ENCODE data around the gene H2AZ2.
"Not testable (repeated sequence)": the region's sequence is repeated elsewhere in the genome, so short reads cannot be mapped to it uniquely, and the experiment has no call there.

H2AZ2 gene

DNA sequence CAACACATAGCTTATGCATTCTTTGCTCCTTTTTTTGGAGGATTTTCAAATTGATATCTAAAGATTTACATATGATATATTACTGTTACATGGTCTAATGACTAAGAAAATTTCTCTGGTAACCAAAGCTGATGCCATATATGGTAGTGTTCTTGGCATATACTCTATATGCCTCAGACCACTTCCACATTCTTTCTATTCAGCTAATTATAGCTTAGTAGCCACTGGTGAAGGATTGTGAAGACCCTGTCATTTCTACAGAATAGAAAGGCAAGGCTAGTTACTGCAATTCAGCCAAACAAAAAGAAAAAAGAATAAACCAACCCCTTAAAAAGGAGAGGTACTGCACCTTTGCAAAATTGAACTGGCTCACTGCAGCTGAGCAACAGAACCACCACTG is 33.7 kb upstream of the H2AZ2 start:
- in situ Hi-C loops (cut with MboI; ENCODE audit: low sequenced_read_pairs): no loop called here
- no peaks in the 10 kb centered on the region for H3K9me3 ChIP-seq
- H3K27me3 ChIP-seq (ENCODE audit: low read depth): no peaks in the 10 kb centered on the region
- peak overlapping the region; percentile 19 for H3K4me3 ChIP-seq
- H3K36me3 ChIP-seq (replicated peaks): peaks cover 18% of the 10 kb centered on the region
- DNase-seq (ENCODE audit: low spot score in 2 of 2): peak in 1 of 2 experiments; percentile 70
- H3K4me1 ChIP-seq: peaks cover 23% of the 10 kb centered on the region

DNA sequence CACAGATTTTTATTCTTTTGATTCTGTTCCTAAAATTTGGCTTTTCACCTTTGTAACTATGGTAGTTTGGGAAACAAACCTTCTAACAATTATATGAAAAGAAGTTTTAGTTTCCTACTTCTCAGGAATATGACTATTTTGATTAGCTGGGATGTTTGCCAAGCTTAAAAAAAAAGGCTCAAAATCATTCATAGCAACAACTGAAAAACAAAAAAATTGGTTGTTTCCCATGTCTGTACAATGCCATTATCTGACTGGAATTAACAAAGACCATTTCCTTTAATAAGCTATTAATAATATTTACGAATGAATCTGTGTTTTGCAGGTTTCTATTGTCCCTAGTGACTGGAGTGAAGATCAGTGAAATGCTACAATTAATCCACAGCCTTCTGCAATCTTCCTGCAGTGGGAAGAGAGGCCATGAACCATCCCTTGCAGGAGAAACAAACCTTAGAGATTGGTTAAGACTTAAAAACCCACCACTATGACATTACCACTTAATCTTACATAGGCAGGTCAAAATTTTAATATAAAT is 33.2 kb upstream of the H2AZ2 start:
- Histone ChIP-seq H3K36me3 (replicated peaks) (peaks cover 18% of the 10 kb centered on the region), H3K4me3 (peak overlapping the region; percentile 2), H3K27me3 (ENCODE audit: low read depth) (no peaks in the 10 kb centered on the region), H3K4me1 (peaks cover 23% of the 10 kb centered on the region), H3K9me3 (no peaks in the 10 kb centered on the region)
- no peak for DNase-seq (ENCODE audit: low spot score in 2 of 2)
- in situ Hi-C loops (cut with MboI; ENCODE audit: low sequenced_read_pairs): no loop called here

DNA sequence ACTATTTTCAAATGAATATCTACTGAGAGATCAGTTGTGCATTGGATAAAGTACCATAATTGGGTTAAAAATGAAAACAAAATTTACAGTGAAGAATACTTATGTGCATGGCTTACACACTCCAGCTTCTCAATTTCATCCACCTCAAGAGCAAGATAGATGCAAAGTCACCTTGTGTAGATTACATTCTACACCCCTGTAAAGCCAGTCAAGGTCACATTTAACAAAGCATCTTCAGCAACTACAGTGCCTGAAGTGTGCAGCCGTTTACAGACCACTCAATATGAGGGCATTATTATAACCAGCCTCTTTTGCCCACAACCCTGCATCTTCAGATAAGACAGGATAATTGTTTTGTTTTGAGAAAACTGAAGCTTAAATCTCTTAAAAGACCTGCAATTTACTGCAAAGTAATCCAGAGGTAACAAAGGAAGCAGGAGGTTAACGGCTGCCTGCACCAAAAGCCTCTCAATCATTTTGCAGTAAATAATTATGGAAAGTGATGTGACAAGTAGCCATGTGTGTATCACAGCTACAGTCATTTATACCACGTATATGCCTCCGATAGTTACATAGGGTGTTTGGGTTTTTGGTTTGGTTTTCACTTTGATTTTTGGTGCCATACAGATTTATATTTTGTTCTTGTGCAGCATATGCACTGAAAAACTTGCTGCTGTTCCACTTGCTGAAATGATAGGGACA is 32.6 kb upstream of the H2AZ2 start:
- peak; percentile 10 to 45 for DNase-seq (ENCODE audit: low spot score in 2 of 2)
- Histone ChIP-seq H3K4me1 (peaks cover 23% of the 10 kb centered on the region), H3K9me3 (no peaks in the 10 kb centered on the region), H3K4me3 (peak overlapping the region; percentile 2; the same call in 1 of the 2 replicates), H3K27me3 (ENCODE audit: low read depth) (no peaks in the 10 kb centered on the region), H3K36me3 (replicated peaks) (peaks cover 18% of the 10 kb centered on the region)
- in situ Hi-C loops (cut with MboI; ENCODE audit: low sequenced_read_pairs): no loop called here

DNA sequence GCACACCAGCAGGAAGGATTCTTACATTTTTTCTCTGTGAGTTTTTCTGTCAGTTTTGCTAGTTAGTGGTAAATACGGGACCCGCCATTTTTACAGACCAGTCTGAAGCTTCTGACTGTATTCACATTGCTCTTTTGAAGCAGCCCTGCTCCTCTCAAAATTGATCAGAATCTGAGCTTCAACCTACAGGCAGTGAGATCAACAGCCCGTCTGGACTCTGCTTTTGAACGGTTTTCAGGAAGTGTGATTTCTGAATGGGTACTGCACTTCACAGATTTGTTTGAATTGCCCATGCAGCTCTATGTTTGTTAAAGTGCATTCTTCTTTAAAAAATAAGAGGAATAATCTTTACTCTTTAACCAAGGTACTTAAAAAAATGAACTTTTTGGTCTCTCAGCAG is 28.5 kb upstream of the H2AZ2 start:
- peaks cover 5% of the 10 kb centered on the region for H3K4me1 ChIP-seq
- no peaks in the 10 kb centered on the region for H3K27me3 ChIP-seq (ENCODE audit: low read depth)
- H3K9me3 ChIP-seq: no peaks in the 10 kb centered on the region; the same call in 1 of the 2 replicates
- peaks cover 3% of the 10 kb centered on the region; the same call in 1 of the 2 replicates for H3K36me3 ChIP-seq (replicated peaks)
- H3K4me3 ChIP-seq: no peak overlapping the region
- DNase-seq (ENCODE audit: low spot score in 2 of 2): no peak
- in situ Hi-C loops (cut with MboI; ENCODE audit: low sequenced_read_pairs): no loop called here

DNA sequence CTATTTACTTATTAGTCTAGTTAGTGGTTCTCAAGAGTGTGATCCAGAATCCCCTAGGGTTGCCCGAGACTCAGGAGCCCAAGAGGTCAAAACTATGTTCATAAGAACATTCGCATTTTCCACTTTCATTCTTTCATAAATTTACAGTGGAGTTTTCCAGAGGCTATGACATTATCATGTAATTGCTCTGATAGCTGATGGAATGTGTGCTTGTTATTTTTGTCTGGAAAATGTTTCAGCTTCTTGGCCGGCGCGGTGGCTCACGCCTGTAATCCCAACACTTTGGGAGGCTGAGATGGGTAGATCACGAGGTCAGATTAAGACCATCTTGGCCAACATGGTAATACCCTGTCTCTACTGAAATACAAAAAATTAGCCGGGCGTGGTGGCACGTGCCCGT is 27.4 kb upstream of the H2AZ2 start:
- H3K27me3 ChIP-seq (ENCODE audit: low read depth): no peaks in the 10 kb centered on the region
- no peaks in the 10 kb centered on the region; the same call in 1 of the 2 replicates for H3K9me3 ChIP-seq
- H3K4me3 ChIP-seq: no peak overlapping the region
- no peak for DNase-seq (ENCODE audit: low spot score in 2 of 2)
- in situ Hi-C loops (cut with MboI; ENCODE audit: low sequenced_read_pairs): no loop called here
- H3K36me3 ChIP-seq (replicated peaks): peaks cover 3% of the 10 kb centered on the region; the same call in 1 of the 2 replicates
- peaks cover 3% of the 10 kb centered on the region; the same call in 1 of the 2 replicates for H3K4me1 ChIP-seq

DNA sequence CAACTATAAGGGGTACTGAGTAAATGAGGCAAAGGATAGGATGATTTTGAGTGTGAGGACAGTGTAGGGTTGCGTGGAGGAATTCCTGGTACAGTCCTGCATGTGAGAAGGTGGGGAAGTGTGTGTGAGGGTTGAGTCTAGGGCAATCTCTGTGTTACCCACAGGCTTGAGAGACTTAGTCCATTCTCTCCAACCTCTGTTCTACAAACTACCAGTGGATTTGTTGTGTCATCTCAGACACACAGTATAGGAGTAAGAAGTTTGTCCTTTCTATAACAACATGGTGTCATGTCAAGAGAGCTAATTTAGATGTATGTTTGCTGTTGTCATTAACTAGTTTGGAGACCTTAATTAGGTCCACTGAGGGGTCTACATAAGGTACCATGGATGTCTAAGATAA is 24.9 kb upstream of the H2AZ2 start:
- Histone ChIP-seq H3K4me1 (no peaks in the 10 kb centered on the region), H3K27me3 (ENCODE audit: low read depth) (no peaks in the 10 kb centered on the region), H3K9me3 (no peaks in the 10 kb centered on the region; the same call in 1 of the 2 replicates), H3K4me3 (no peak overlapping the region), H3K36me3 (replicated peaks) (no peaks in the 10 kb centered on the region)
- in situ Hi-C loops (cut with MboI; ENCODE audit: low sequenced_read_pairs): no loop called here
- DNase-seq (ENCODE audit: low spot score in 2 of 2): no peak

DNA sequence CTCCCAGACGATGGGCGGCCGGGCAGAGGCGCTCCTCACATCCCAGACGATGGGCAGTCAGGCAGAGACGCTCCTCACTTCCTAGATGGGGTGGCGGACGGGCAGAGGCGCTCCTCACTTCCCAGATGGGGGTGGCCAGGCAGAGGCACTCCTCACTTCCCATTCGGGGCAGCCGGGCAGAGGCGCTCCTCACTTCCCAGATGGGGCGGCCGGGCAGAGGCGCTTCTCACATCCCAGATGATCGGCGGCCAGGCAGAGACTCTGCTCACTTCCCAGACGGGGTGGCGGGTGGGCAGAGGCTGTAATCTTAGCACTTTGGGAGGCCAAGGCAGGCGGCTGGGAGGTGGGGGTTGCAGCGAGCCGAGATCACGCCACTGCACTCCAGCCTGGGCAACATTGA is 24.0 kb upstream of the H2AZ2 start:
- H3K36me3 ChIP-seq (replicated peaks); in situ Hi-C loops (cut with MboI; ENCODE audit: low sequenced_read_pairs); H3K4me3 ChIP-seq; H3K27me3 ChIP-seq (ENCODE audit: low read depth); H3K9me3 ChIP-seq; H3K4me1 ChIP-seq; DNase-seq (ENCODE audit: low spot score in 2 of 2): not testable (repeated sequence)

DNA sequence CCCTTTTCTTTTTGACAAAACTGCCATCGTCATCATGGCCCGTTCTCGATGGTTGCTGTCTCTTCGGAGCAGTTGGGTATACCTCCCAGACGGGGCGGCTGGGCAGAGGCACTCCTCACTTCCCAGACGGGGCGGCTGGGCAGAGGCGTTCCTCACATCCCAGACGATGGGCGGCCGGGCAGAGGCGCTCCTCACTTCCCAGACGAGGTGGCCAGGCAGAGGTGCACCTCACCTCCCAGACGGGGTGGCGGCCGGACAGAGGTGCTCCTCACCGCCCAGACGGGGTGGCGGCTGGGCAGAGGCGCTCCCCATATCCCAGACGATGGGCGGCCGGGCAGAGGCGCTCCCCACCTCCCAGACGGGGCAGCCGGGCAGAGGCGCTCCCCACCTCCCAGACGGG is 22.9 kb upstream of the H2AZ2 start:
- H3K4me3 ChIP-seq; in situ Hi-C loops (cut with MboI; ENCODE audit: low sequenced_read_pairs): not testable (repeated sequence)

DNA sequence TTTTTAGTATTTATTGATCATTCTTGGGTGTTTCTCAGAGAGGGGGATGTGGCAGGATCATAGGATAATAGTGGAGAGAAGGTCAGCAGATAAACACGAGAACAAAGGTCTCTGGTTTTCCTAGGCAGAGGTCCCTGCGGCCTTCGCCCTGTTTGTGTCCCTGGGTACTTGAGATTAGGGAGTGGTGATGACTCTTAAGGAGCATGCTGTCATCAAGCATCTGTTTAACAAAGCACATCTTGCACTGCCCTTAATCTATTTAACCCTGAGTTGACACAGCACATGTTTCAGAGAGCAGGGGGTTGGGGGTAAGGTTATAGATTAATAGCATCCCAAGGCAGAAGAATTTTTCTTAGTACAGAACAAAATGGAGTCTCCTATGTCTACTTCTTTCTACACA is 22.4 kb upstream of the H2AZ2 start:
- H3K27me3 ChIP-seq (ENCODE audit: low read depth); in situ Hi-C loops (cut with MboI; ENCODE audit: low sequenced_read_pairs); H3K4me1 ChIP-seq; H3K4me3 ChIP-seq; H3K36me3 ChIP-seq (replicated peaks); DNase-seq (ENCODE audit: low spot score in 2 of 2); H3K9me3 ChIP-seq: not testable (repeated sequence)

More for the DNA sequence above, 22.9 kb upstream of the H2AZ2 start:
- H3K9me3 ChIP-seq; H3K27me3 ChIP-seq (ENCODE audit: low read depth); H3K4me1 ChIP-seq; H3K36me3 ChIP-seq (replicated peaks); DNase-seq (ENCODE audit: low spot score in 2 of 2): not testable (repeated sequence)

DNA sequence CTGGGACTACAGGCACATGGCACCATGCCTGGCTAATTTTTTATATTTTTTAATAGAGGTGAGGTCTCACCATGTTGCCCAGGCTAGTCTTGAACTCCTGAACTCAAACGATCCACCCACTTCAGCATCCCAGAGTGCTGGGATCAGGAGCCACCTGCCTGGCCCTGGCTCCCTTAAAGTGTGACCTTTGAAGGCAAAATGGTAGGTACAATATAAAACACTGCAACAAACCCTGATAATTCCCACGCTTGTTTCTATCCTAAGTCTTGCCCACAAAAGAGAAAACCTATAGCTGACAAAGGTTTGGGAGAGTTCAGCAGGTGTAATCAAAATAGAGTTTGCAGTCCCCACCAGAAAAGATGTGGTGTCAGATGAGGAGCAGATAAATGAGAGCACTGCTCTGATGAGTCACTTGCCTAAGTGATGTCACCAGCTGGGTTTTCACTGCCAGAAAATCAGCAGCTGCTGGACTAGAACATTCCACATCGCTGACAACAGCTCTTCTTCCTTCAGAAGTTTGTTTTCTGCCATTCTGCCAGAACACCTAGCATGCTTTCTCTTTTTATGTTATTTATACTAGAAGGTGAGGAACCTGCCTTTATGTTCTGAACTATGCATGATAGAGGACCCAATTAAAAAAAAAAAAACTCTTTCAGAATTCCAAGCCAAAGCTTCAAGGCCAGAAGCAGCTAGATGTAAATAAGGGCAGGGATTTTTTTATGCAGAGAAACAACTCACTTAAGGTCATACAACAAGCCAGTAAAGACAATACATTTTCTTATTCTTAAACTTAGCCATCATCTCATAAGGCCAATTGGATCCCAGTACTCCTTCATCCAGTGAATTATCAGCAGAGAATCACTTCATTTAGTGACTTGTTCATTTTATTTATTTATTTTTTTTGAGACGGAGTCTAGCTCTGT is 19.4 kb upstream of the H2AZ2 start:
- H3K4me1 ChIP-seq: no peaks in the 10 kb centered on the region
- H3K4me3 ChIP-seq: no peak overlapping the region
- no peaks in the 10 kb centered on the region for H3K9me3 ChIP-seq
- no peak for DNase-seq (ENCODE audit: low spot score in 2 of 2)
- no peaks in the 10 kb centered on the region for H3K36me3 ChIP-seq (replicated peaks)
- in situ Hi-C loops (cut with MboI; ENCODE audit: low sequenced_read_pairs): no loop called here
- no peaks in the 10 kb centered on the region for H3K27me3 ChIP-seq (ENCODE audit: low read depth)

DNA sequence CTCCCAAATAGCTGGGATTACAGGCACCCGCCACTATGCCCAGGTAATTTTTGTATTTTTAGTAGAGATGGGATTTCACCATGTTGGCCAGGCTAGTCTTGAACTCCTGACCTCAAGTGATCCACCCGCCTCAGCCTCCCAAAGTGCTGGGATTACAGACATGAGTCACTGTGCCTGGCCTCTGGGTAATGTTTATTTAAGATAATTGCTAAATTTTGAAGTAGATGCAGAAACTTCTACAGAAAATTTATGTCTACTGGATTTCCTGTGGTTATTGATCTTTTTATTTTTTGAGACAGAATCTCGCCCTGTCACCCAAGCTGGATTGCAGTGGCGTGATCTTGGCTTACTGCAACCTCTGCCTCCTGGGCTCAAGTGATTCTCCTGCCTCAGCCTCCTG is 14.1 kb upstream of the H2AZ2 start:
- DNase-seq (ENCODE audit: low spot score in 2 of 2): not testable (repeated sequence)

DNA sequence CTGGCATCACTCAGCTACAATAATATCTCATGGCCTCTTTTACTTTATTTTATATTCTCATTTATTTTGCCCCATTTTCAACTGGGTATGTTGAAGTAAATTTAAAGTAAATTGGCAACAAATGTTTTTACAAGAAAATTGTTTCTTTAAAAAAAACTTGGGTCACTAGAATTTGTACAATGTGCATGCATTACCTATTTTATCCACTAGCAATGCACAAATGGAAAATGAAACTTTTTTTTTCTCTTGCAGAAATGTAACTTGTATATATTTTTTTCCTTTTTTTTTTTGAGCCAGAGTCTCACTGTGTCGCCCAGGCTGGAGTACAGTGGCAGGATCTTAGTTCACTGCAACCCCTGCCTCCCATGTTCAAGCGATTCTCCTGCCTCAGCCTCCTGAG is 10.3 kb upstream of the H2AZ2 start:
- Histone ChIP-seq H3K4me1 (no peaks in the 10 kb centered on the region), H3K4me3 (no peak overlapping the region), H3K27me3 (ENCODE audit: low read depth) (peaks cover 4% of the 10 kb centered on the region; the same call in 1 of the 2 replicates), H3K9me3 (no peaks in the 10 kb centered on the region), H3K36me3 (replicated peaks) (no peaks in the 10 kb centered on the region)
- DNase-seq (ENCODE audit: low spot score in 2 of 2): no peak
- in situ Hi-C loops (cut with MboI; ENCODE audit: low sequenced_read_pairs): no loop called here

More for the DNA sequence above, 14.1 kb upstream of the H2AZ2 start:
- H3K4me3 ChIP-seq; H3K9me3 ChIP-seq; in situ Hi-C loops (cut with MboI; ENCODE audit: low sequenced_read_pairs); H3K36me3 ChIP-seq (replicated peaks); H3K27me3 ChIP-seq (ENCODE audit: low read depth); H3K4me1 ChIP-seq: not testable (repeated sequence)

DNA sequence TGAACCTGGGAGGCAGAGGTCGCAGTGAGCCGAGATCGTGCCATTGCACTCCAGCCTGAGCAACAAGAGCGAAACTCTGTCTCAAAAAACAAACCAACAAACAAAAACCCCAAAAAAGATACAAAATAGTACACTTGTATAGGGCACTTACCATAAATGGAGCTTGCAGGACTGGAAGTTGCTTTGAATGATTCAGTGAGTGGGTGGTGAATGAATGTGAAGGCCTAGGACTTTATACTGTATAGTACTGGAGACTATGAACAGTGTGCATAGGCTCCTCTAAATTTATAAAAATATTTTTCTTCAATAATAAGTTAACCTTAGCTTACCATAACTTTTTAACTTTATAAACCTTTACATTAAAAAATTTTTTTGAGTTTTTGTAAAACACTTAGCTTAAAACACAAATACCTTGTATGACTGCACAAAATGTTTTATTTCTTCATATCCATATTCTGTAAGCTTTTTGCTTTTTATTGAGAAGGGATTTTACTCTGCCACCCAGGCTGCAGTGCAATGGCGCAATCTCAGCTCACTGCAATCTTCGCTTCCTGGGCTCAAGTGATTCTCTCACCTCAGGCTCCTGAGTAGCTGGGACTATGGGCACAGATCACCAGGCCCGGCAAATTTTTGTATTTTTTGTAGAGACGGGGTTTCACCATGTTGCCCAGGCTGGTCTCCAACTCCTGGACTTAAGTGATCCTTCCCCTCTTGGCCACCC is 6.9 kb upstream of the H2AZ2 start:
- Histone ChIP-seq H3K4me3 (no peak overlapping the region), H3K27me3 (ENCODE audit: low read depth) (no peaks in the 10 kb centered on the region), H3K36me3 (replicated peaks) (no peaks in the 10 kb centered on the region), H3K9me3 (no peaks in the 10 kb centered on the region), H3K4me1 (no peaks in the 10 kb centered on the region)
- no peak for DNase-seq (ENCODE audit: low spot score in 2 of 2)
- in situ Hi-C loops (cut with MboI; ENCODE audit: low sequenced_read_pairs): no loop called here
